HG03064 (cell line): ENCODE results near the gene ITGB5.

Experiments used
- ATAC-seq: cut with Tn5 transposase; IDR thresholded peaks from one replicate; pipeline ENCODE4 v1.9.1; 2021; ENCODE audit warnings: low read depth; ENCODE audit not compliant: unreplicated experiment

Gene ITGB5

GRCh38 chr3:124817079-124817478 lies 70.1 kb downstream of the ITGB5 start:
- ATAC-seq, result no peak

- ATAC-seq, result no peak
Observed at GRCh38 chr3:124816206-124816605, 71.0 kb downstream of the ITGB5 start.

GRCh38 chr3:124815781-124816180 lies 71.4 kb downstream of the ITGB5 start:
- ATAC-seq, result no peak

- no peak for ATAC-seq
Observed at GRCh38 chr3:124814620-124815421, 72.3 kb downstream of the ITGB5 start.

GRCh38 chr3:124813541-124813940 lies 73.6 kb downstream of the ITGB5 start:
- no peak for ATAC-seq

- ATAC-seq, result no peak
Observed at GRCh38 chr3:124812291-124813265, 74.6 kb downstream of the ITGB5 start.

- ATAC-seq, result no peak
Observed at GRCh38 chr3:124811436-124811835, 75.7 kb downstream of the ITGB5 start.

- ATAC-seq, result no peak
Observed at GRCh38 chr3:124810970-124811369, 76.2 kb downstream of the ITGB5 start.

GRCh38 chr3:124809039-124809438 lies 78.1 kb downstream of the ITGB5 start:
- ATAC-seq, result no peak

- ATAC-seq, result no peak
Observed at GRCh38 chr3:124805671-124806070, 81.5 kb downstream of the ITGB5 start.

GRCh38 chr3:124804875-124805274 lies 82.3 kb downstream of the ITGB5 start:
- no peak for ATAC-seq

GRCh38 chr3:124802702-124803101 lies 84.5 kb downstream of the ITGB5 start:
- ATAC-seq, result no peak

- no peak for ATAC-seq
Observed at GRCh38 chr3:124802061-124802698, 85.0 kb downstream of the ITGB5 start.

GRCh38 chr3:124800511-124801258 lies 86.5 kb downstream of the ITGB5 start:
- no peak for ATAC-seq

GRCh38 chr3:124800076-124800475 lies 87.1 kb downstream of the ITGB5 start:
- no peak for ATAC-seq

GRCh38 chr3:124799676-124800075 lies 87.5 kb downstream of the ITGB5 start:
- no peak for ATAC-seq

GRCh38 chr3:124797426-124797945 lies 89.7 kb downstream of the ITGB5 start:
- ATAC-seq, result no peak

- ATAC-seq, result no peak
Observed at GRCh38 chr3:124796477-124796876, 90.7 kb downstream of the ITGB5 start.

GRCh38 chr3:124793054-124793739 lies 94.0 kb downstream of the ITGB5 start:
- no peak for ATAC-seq
